ENCODE data around the gene APOO. TPM values are rescaled to one million over a fixed set of nuclear protein-coding genes. Genes with fewer than 3 reads are reported as not detected.

The APOO gene
- total and polyA plus RNA-seq, 2 of the 4 experiments (the other 2 are of a cell fraction), result 9.0 to 14.2 TPM

DNA sequence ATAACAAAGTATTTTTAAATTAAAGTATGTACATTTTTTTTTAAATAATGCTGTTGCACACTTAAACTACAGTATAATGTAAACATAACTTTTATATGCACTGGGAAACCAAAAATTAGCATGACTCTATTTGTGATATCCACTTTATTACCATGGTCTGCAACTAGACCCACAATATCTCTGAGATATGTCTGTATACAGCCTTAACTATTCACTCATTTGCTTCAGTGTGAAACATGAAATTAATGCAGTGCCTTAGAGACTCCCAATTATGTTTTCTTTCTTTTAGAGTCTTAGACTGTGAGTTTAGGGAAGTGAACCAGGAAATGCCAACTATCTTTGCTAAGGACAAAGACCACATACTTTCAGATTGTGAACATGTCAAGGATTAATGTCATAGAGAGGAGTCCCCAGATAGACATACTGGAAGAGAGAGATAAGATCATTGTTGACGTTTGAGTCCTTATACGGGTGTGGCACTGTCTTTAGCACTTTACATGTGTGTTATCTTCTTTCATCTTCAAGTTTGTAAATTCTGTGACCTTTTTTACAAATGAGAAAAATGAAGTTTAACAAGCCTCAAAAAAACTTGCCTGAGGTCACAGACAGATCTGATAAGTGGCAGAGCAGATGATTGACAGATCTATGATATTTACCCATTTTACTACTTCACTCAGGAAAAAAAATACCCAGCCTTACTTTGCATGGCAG, 23.3 kb upstream of the APOO start:
- TF ChIP-seq MXI1 (IDR thresholded peaks at IDR 0.05; ENCODE audit: borderline replicate concordance, low read depth, low read length) (no peak), RCOR1 (IDR thresholded peaks at IDR 0.05; ENCODE audit: insufficient replicate concordance, low read length) (no peak), MAFK (IDR thresholded peaks at IDR 0.05; ENCODE audit: low read depth, low read length) (no peak), CEBPB (IDR thresholded peaks at IDR 0.05; ENCODE audit: low read depth, low read length) (no peak), RAD21 (IDR thresholded peaks at IDR 0.05; ENCODE audit: low read length) (no peak), SMC3 (IDR thresholded peaks at IDR 0.05; ENCODE audit: low read depth, low read length) (no peak), CTCF (conservative IDR thresholded peaks at IDR 0.05; ENCODE audit: low read depth, low read length) (no peak), POLR2A (IDR thresholded peaks at IDR 0.05; ENCODE audit: low read depth, low read length) (no peak), RFX5 (IDR thresholded peaks at IDR 0.05; ENCODE audit: low read depth, low read length) (no peak), FOS (IDR thresholded peaks at IDR 0.05; ENCODE audit: low read depth, low read length) (no peak), MAZ (IDR thresholded peaks at IDR 0.05; ENCODE audit: borderline replicate concordance, low read depth, low read length) (no peak), BHLHE40 (IDR thresholded peaks at IDR 0.05; ENCODE audit: low read depth, low read length) (no peak), CHD1 (IDR thresholded peaks at IDR 0.05; ENCODE audit: low read depth, low read length) (no peak), NFE2L2 (IDR thresholded peaks at IDR 0.05; ENCODE audit: low read depth, low read length) (no peak)
- TF ChIP-seq, protein P1, sequence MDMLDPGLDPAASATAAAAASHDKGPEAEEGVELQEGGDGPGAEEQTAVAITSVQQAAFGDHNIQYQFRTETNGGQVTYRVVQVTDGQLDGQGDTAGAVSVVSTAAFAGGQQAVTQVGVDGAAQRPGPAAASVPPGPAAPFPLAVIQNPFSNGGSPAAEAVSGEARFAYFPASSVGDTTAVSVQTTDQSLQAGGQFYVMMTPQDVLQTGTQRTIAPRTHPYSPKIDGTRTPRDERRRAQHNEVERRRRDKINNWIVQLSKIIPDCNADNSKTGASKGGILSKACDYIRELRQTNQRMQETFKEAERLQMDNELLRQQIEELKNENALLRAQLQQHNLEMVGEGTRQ (IDR thresholded peaks at IDR 0.05; ENCODE audit: low read depth, low read length), result no peak
- TF ChIP-seq, protein P2, sequence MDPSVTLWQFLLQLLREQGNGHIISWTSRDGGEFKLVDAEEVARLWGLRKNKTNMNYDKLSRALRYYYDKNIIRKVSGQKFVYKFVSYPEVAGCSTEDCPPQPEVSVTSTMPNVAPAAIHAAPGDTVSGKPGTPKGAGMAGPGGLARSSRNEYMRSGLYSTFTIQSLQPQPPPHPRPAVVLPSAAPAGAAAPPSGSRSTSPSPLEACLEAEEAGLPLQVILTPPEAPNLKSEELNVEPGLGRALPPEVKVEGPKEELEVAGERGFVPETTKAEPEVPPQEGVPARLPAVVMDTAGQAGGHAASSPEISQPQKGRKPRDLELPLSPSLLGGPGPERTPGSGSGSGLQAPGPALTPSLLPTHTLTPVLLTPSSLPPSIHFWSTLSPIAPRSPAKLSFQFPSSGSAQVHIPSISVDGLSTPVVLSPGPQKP (IDR thresholded peaks at IDR 0.05; ENCODE audit: borderline replicate concordance, low read depth, low read length), result no peak
- CTCF ChIA-PET, result no interaction called here
- Histone ChIP-seq H2AK9ac (replicated peaks; ENCODE audit: low read depth, low read length, poor library complexity) (no peak overlapping the region), H3K4ac (ENCODE audit: low read depth, low read length) (no peak overlapping the region), H3K27me3 (ENCODE audit: control insufficient read depth, insufficient read depth, low read length) (no peaks in the 10 kb centered on the region; the same call in 1 of the 2 replicates), H3K9me1 (ENCODE audit: insufficient read depth, low read length) (no peaks in the 10 kb centered on the region), H2BK15ac (ENCODE audit: low read depth, low read length) (no peak overlapping the region), H3K14ac (replicated peaks; ENCODE audit: low read depth, low read length) (no peak overlapping the region), H3K36me3 (ENCODE audit: control insufficient read depth, insufficient read depth, low read length) (no peaks in the 10 kb centered on the region), H3K4me1 (ENCODE audit: control insufficient read depth, insufficient read depth, low read length) (no peaks in the 10 kb centered on the region), H2BK20ac (ENCODE audit: low read depth, low read length) (no peak overlapping the region), H2AK5ac (ENCODE audit: low read depth, low read length) (no peak overlapping the region), H2AFZ (replicated peaks; ENCODE audit: low read length, poor library complexity) (no peak overlapping the region), H3K79me1 (ENCODE audit: low read depth in 1 of 2, low read length in 2 of 2) (no peaks in the 10 kb centered on the region), H3K18ac (ENCODE audit: low read depth, low read length) (no peak overlapping the region), H4K20me1 (ENCODE audit: insufficient read depth, low read length) (no peaks in the 10 kb centered on the region), H2BK5ac (ENCODE audit: low read depth, low read length, poor library complexity, severe bottlenecking) (no peak overlapping the region), H3K27ac (ENCODE audit: insufficient read depth, low read length) (no peak overlapping the region), H3K9me3 (ENCODE audit: control insufficient read depth, insufficient read depth, low read length) (no peaks in the 10 kb centered on the region), H4K91ac (ENCODE audit: insufficient read depth, low read depth, low read length) (no peak overlapping the region), H4K8ac (ENCODE audit: low read depth in 2 of 2, low read length in 2 of 2) (no peak overlapping the region), H3K23ac (ENCODE audit: low read depth, low read length) (no peak overlapping the region), H3K9ac (ENCODE audit: low read depth, low read length) (no peak overlapping the region), H3K4me2 (ENCODE audit: low read depth, low read length) (no peak overlapping the region), H3K56ac (ENCODE audit: extremely low read depth, insufficient read depth, low read length) (no peak overlapping the region), H4K5ac (ENCODE audit: low read depth, low read length) (no peak overlapping the region), H2BK120ac (ENCODE audit: low read depth, low read length) (no peak overlapping the region), H3K4me3 (ENCODE audit: insufficient read depth, low read depth, low read length) (no peak overlapping the region)
- no CpG with 5 or more reads among the region's 2 CpGs for WGBS, 2 experiments (ENCODE audit: extremely low coverage in 2 of 2, insufficient read length in 1 of 2)
- intact Hi-C loops (cut with micrococcal nuclease) (no loop called here), in situ Hi-C loops (cut with MboI; ENCODE audit: low sequenced_read_pairs) (no loop called here), dilution Hi-C loops (cut with HindIII; ENCODE audit: low sequenced_read_pairs, unreplicated experiment) (no loop called here)
- no peak for ATAC-seq (ENCODE audit: low read depth)
- POLR2A ChIA-PET (ENCODE audit: unreplicated experiment), result no interaction called here
- no TSS peak for BruUV-seq (replicated peaks)
- DNase-seq, result no peak
